ENCODE measurements around the gene CELF4.

The CELF4 gene

GRCh38 chr18:37246779-37247340 lies 318.7 kb downstream of the CELF4 start:
- no peak for DNase-seq

DNA sequence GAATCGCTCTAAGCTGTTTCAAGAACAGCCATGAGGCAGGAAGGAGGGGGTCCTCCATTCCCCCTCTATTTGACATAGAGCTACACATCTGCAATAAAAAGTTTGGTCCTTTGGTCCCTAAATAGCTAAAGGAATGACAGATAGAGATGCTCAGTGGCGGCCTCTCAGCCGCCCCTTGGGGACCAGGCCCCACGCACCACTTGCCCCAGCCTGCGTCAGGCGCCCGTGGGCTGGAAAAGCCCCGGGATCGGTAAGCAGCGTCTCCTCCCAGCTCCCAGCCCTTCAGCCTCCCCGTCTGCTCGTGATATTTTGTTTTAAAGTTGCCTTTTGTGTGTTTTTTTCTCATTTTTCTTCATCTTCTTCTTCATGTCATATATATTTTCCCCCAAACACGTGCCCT lies 321.0 kb downstream of the CELF4 start:
- DNase-seq, result no peak

DNA sequence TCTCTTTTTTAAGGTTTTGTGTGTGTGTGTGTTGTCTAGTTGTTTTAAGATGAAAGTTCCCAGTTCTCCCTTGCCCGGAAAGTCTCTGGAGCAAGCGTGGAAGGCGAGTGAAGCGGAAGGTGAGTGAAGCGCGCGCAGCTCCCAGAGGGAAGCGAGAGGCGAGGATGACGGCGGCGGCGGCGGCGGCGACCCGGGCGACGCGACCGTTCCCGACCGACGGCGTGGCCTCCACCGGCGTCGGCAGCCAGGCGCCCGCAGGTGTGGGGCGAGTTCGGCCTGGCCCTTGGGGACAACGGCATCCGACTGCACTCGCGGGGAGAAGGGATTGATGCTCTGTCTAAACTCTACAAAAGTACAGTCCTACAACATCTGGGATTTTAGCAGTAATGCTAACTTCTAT lies 321.9 kb downstream of the CELF4 start:
- no peak for DNase-seq

GRCh38 chr18:37242826-37243560 lies 322.6 kb downstream of the CELF4 start:
- DNase-seq, result no peak

DNA sequence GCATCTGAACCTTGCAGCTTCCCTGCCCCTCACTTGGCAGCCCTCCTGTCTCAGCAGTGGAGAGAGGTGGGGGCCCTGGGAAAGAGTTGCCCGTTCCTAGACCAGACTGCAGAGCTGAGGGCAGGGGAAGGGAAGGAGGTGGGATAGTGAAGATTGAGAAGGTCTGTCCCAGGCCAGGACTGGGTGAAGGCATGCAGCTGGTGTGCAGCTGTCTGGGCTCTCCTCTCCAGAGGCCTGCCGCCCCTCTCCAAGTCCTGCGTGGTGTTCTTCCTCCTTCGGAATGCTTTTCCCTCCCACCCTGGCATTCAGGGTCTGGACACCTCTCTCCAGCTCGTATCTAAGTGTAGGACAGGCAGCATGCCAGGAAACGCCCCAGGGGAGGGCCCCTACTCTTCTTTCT lies 323.5 kb downstream of the CELF4 start:
- DNase-seq, result no peak

GRCh38 chr18:37238282-37239108 lies 327.1 kb downstream of the CELF4 start:
- DNase-seq, result no peak

DNA sequence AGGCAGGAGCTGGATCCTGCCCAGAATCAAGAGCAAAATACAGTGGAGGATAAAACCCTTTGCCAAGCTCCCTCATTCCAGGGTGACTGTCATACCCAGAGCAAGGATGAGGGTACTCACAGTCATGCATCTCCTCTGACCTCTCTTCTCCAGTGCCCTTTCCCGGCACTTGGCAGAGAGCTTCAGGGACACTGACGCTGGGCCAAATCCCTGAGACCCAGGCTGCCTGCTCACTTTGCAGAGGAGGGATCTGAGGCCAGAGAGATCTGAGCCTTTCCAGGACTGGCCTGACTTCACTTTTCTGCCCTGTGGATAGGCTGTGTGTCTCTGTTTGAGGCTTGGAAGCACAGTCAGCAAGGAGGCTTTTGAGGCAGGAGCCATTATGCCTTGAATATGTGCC lies 330.0 kb downstream of the CELF4 start:
- DNase-seq, result no peak

DNA sequence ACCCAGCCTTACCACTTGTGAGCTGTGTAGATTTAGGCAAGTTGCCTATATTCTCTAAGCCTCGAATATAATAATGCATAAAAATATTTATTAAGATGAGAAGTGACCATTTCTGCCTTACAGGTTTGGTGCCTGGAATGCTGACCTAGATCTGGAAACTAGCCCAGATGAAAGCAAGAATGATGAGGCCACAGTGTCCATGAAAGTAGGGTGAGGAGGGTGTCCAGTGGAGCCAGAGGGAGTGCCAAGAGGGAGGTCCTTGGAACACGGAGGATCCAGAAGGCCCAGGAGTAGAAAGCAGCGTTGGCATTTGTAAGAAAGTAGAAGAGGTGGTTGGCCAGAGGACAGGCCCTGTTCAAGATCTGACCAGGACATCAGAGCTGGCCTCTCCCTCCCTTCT lies 334.3 kb downstream of the CELF4 start:
- no peak for DNase-seq

GRCh38 chr18:37230768-37231167 lies 334.8 kb downstream of the CELF4 start:
- DNase-seq, result peak; percentile 23

GRCh38 chr18:37225279-37225678 lies 340.3 kb downstream of the CELF4 start:
- DNase-seq, result peak; percentile 64

DNA sequence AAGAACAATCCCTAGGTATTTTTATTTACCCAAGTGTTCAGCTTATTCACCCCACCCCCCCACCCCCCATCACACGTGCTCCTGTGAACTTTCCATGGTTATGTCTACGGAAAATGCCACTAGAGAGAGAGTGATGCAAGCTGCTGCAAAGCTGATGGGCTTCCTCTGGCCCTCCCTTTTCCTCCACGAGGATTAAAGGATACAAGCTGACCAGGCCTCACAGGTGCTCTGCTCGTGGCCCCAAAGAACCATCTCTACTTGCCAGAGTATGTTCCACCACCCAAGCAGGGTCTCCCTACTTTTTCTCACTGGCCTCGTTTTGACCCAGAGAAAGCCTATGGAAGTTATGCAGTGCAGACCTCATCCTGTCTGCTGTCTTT lies 342.6 kb downstream of the CELF4 start:
- DNase-seq, result no peak

GRCh38 chr18:37222354-37222998 lies 343.1 kb downstream of the CELF4 start:
- no peak for DNase-seq

GRCh38 chr18:37219257-37219656 lies 346.3 kb downstream of the CELF4 start:
- no peak for DNase-seq

GRCh38 chr18:37218022-37218590 lies 347.5 kb downstream of the CELF4 start:
- DNase-seq, result no peak

DNA sequence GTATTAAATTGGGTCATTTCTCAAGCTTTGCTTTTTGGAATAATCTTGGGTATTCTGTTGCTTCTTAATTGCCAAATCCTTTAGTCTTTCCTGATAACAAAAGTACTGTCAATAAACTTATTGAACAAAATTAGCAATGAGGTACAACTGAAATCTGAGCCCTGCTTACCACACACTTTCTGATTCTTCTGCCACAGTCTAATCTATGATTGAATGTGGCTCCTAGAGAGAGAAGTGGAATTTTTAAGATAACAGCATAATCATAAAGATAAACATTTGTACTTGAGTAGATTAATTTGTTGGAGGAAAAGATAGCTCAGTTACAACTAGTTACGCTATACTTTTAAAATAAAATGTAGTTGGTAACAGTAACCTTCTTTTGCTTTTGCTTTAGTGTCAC lies 354.8 kb downstream of the CELF4 start:
- no peak for DNase-seq

- DNase-seq, result no peak
Observed at GRCh38 chr18:37207343-37207742, 358.3 kb downstream of the CELF4 start.

DNA sequence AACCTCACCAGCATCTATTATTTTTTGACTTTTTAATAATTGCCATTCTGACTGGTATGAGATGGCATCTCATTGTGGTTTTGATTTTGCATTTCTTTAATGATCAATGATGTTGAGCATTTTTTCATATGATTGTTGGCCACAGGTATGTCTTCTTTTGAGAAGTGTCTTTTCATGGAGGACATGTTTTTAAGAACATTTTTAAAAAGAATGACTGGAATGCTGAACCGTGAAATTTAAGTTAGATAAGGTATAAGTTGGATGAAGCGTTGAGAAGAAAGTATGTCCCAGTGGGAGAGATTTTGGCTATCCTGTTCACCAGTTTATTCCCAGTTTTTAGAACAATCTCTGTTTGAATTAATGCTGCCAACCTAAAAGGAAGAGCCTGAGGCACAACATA lies 365.9 kb downstream of the CELF4 start:
- DNase-seq, result no peak

Data from DMS79 treated with DMSO at 0.1 percent for 48 hours (cell line).